HG03280 (cell line): ENCODE data around the gene KLK12.
"Not testable (repeated sequence)": the region's sequence is repeated elsewhere in the genome, so short reads cannot be mapped to it uniquely, and the experiment has no call there.

ENCODE experiments used
- ATAC-seq: cut with Tn5 transposase; IDR thresholded peaks from one replicate; pipeline ENCODE4 v1.9.1; 2021; ENCODE audit warnings: mild to moderate bottlenecking, moderate library complexity; ENCODE audit not compliant: unreplicated experiment

The KLK12 gene

DNA sequence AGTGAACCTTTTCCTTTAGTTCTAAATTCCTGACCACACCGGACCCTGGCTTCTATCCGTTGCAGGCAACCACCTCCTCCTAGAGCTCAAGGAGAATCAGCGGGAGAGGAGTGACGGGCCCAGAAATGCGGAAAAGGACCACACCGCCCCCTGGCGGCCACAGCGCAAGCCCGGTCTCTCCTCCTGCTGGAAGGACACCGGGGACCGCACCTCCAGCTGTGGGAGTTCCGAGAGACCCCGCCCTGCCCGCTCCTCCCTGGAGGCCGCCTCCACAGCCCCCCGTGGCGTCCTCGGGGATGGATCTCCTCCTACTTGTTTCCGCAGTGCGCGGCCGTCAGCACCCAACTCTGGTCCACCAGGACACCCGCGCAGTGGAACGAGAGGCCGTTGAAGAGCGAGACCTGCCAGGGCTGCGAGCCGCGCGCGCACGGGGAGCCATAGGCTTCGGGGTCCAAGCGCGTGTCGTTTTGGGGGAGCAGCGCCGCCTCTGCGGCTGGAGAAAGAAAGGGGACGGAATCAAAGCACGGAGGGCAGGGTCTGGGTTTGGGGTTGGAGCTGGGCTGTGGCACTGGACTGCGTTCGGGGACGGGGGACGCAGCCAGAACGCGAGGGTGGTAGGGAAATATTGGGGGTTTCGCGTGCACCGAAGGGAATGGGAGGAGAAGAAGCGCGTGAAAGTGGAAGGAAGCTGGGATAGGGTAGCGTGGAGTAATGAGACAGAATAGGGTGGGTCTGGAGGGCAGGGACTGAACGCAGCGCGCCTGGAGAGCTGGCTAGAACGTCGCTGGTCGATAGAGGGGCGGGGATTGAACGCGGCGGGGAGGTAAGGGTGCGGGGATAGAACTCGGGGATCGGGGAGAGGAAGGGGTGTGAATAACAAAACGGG lies 17.8 kb downstream of the KLK12 start:
- ATAC-seq = no peak

DNA sequence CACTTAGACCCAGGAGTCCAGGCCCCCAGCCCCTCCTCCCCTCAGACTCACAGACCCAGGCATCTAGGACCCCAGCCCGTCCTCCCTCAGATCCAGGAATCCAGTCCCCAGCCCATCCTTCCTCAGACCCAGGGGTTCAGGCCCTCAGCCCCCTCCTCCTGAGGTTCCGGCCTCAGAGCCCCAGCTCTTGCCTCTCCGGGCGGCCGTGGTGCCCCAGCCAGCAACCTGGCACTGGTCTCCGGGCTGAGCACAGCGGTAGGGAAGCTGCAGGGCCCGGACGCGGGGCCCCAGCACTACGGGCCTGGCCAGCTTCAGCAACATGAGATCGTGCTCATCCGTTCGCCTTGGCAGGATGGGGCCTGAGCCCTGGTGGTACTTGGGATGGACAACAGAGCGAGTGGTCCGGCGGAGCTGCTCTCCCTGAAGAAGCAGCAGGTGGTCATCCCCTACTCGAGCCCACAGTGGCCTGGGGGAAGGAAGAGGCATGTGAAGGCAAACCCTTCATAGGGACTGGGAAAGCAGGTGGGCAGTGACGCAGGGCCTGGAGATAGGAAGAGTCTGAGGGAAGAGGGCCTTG lies 19.0 kb downstream of the KLK12 start:
- ATAC-seq = no peak

DNA sequence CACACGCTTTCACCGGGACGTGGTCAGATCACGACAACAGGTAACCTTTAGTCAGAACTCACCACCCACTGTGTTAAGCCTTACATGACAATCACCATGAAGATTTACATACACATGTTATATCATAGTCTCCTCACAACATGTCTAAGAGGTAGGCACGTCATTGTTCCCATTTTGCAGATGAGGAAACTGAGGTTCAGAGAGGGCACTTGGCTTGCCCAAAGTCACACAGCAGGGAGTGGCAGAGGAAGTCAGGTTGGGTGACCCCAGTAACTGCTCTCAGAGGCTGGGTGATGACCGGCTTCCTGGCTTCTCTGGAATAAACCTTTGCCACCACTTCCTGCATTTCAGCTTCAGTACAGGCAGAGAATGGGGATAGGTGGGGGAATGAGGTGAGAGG lies 20.6 kb downstream of the KLK12 start:
- ATAC-seq = no peak

DNA sequence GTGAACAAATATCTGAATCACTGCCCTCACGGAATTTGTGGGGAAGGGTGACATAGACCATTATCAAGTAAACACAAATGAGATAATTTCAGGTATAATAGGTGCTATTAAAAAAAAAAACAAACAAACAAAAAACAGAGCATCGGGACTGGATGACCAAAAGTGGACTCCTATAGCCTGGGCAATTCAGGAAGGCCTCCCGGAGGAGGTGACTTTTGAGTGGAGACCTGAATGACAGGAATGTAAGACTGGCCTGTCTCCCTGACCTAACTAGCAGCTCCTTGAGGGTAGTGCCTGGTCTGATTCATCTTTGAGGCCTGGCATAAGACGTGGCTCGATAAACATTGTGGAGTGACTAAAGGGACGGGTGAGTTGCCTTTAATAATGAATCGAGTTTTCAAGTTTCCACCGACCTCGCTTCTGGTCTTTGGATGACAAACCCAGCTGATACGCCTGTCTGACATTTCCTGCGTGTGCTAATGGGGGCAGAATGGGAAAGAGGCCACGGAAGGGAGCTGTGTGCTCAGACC lies 22.1 kb downstream of the KLK12 start:
- no peak for ATAC-seq

DNA sequence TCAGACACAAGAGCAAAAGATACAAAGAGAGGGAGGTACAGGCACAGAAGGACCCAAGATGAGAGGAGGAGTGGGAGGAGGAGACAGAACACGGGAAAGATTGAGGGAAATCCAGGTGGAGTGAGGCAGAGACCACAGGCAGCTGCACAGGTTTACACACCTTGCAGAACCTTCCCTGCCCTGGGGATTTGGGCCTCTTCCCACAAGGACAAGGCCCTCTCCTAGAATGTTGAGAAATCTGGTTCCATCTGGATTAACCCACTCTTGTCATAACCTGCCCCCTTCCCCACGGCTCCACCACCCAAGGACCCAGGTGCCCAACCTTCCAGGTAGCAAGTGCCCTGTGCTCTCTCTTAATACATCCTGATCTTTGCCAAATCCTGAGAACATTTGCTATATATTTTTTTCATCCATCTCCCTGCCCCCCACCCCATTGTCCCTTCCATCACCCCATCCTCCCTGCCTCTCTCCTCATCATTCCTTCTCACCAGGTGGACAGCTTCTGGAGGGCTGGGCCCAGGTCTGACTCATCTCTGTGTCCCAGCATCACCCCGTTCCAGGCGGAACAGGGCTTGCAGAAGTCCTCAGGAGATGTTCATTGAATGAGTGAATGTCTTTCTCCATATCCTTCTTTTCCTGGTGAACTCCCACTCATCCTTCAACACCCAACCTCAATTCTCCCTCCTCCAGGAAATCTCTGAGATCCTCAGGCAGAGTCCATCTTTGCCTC lies 24.6 kb downstream of the KLK12 start:
- no peak for ATAC-seq

DNA sequence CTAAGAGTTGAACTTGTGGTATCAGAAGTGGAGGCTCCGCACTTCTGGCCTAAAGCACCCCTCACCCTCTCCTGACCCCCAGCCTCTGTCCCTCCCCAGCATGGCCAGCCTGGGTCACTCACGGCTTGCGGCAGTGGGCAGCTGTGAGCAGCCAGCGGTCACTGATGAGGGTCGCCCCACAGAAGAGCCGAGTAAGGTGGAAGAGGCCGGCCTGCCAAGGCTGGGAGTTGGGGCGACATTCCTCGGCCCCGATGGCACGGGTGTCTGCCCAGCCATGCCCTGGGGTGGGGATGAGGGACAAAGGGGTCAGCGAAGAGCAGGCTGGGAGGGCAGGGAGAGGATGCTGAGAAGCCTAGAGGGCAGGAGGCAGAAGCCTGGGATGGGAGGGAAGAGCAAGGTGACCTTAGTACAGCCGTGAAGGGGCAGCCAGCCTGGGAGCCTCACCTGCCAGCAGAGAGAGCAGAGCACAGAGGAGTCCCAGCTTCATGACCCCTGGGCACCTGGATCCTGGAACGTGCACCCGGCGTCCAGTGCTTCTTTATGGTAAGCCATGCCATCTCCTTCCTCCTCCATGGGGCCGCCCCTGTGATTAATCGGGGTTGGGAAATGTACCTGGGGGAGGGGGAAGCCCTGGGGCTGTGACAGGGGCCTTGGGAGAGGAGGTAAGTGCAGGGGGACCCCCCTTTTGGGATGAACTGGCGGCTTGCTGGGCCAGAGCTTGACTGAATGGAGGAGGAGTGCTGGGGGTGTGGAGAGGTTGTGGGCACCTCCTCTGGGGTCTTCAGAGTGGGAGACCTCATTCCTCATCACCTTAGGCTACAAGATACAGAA lies 25.5 kb downstream of the KLK12 start:
- ATAC-seq = no peak

DNA sequence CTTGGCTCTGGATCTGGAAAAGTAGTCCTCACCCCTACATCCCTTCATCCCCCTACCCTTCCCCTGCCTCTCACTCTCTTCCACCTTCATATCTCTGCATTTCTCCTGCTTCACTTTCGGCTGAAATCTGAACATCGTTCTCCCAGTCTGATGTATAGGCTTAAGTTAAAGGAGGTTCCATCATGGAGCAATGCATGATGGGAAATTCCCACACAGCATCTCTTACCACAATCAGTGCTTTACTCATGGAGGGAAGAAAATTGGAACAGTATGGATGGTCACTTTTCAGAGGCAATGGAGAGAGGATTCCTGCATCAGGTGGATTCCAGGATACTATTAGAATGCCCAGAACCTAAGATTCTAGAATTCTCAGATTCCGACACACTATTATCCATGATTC lies 27.3 kb downstream of the KLK12 start:
- no peak for ATAC-seq

DNA sequence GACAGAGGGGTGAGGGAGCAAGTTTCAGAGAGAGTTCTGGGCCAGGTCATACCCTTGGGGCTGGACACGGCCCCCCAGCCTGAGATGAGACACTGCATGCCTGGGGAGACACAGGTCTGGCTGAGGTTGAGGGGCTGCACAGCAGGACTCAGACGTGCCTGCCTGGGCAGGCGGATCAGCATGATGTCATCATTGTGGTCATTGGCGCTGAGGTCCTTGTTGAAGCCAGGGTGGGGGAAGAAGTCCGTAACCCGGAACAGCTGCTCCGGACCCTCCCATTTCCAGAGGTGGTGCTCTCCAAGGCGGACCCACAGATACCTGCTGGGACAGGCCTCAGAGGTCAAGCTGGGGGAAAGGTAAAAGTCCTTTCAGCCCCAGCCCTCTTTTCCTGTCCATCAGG lies 28.4 kb downstream of the KLK12 start:
- no peak for ATAC-seq

DNA sequence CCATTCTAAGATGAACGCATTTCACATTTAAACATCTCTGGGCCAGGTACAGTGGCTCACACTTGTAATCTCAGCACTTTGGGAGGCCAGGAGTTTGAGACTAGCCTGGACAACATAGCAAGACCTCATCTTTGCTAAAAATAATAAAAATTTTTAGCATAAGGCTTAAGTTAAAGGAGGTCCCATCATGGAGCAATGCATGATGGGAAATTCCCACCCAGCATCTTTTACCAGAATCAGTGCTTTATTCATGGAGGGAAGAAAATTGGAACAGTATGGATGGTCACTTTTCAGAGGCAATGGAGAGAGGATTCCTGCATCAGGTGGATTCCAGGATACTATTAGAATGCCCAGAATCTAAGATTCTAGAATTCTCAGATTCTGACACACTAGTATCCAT lies 29.6 kb downstream of the KLK12 start:
- ATAC-seq = no peak

DNA sequence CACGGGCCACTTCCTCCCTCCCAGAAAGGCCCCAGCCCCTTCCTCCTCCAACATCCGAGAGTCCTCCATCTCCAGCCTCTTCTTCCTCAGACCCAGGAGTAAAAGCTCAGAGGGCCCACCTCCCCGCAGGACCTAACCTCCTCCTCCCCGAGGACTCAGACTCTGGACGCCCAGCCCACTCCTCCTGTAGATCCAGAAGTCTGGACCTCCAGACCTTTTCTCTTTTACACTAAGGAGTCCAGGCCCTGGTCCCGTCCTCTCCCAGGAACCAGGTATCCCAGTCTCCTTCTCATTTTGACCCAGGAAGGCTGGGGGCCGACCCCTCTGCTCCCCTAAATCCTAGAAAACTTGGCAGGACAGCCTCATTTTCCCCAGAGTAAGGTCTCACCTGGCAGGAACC lies 31.5 kb downstream of the KLK12 start:
- ATAC-seq = no peak

DNA sequence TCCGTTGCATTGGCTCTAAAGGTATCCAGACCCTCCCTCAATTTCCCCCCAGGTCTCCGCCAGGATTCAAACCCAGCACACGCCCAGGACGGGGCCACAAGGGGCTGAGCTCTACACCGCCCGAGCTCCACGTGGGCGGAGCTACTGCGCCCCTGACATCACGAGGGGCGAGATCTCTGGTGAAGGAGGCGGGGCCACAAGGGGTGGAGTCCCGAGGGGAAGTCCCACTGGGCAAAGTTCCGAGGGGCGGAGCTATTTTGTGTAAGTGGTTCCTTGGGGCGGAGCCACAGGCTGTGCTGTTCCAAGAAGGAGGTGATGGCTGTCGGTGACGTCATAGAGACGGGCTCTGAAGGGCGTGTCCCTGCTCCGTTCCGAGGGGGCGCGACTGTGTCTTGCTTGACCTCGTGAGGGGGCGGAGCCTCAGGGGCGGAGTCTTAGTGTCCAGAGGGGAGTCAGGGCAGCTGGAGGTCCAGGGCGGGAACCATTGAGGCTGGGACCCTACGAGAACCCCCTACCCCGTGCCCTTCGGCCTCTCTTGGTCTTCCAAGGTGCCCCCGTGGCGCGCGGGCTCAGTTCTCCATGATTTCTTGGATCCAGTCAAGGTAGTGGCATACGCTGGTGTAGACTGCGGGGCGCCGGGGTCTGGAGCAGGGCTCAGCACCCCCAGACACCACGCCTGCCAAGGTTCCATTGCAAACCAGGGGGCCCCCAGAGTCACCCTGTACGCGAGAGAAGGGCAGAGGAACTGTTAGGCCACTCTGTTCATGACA lies 32.1 kb downstream of the KLK12 start:
- no peak for ATAC-seq

DNA sequence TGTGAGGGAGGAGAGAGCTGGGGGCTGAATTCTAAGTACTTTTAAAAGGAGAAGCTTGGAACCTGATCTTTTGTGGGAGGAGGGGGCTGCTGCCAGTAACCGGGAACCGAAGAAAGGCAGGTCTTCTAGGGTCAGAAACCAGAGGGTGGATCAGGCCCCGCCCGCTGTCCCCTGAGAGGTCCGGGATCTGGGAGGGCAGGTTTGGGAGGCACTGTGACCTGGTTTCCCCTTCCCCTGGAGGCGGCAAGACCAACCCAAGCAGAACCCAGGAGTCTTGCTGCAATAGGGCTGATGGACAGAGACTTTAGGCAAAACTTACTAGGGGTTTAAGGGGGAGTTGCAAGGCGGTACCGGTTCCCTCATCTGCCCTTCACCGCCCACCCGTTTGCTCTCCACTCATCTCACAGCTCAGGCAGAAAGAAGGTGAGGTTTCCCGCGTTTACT lies 32.7 kb downstream of the KLK12 start:
- no peak for ATAC-seq

DNA sequence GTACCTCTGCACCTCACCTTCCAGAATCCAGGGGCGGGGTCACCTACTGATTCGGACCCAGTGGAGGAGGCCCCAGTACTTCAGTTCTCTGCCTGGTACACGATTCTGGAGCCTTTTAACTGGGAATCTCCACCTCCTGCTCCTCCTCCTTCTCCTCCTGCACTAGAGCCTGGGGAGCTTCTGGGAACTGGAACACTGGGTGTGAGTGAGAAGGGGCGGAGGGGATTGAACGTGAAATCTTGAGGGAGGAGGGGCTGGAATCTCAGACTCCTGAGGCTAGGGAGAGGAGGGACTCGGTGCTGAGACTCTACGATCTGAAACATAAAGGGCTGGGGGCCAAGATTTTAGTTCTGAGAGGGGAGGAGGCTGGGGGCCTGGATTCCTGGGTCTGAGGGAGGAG lies 33.3 kb downstream of the KLK12 start, which contains the start of gene KLK8:
Gene KLK8 (minus strand): TSS at position 90 of the 400 bp plus-strand sequence. CDS start 437 bp downstream, outside the sequence.
- no peak for ATAC-seq

DNA sequence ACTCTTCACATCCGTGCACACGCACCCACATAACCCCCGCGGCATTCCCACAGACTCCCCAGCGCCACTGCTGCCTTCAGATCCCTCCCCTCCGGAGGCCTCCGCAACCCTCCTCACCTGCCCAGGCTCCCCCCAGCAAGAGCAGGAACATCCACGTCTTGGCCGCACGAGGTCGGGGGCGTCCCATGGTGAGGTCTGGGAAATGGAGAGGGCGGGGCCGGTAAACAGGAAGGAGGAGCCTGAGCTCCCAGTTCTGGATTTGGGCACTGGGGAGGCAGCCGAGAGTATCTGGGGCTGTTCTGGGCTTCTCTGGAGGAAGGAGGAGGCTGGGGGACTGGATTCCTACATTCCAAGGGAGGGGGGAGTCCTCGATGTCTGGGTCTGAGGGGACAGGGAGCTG lies 33.8 kb downstream of the KLK12 start:
- no peak for ATAC-seq

DNA sequence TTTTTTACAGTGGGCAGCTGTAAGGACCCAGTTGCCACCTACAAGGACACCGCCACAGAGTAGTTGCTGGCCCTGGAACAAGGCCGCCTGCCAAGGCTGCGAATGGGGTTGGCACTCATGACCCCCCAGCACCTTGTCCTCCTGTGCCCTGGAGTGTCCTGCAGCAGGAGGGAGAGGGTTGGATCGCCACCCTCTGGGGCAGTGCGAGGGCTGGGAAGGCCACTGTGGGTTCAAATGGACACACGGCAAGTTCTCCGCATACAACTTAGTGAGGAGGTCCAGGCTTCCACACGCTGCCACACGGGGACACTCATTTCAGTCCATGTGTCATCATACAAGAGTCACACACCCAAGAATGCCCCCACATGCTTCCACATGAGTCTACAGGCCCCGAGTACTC lies 34.4 kb downstream of the KLK12 start:
- no peak for ATAC-seq

DNA sequence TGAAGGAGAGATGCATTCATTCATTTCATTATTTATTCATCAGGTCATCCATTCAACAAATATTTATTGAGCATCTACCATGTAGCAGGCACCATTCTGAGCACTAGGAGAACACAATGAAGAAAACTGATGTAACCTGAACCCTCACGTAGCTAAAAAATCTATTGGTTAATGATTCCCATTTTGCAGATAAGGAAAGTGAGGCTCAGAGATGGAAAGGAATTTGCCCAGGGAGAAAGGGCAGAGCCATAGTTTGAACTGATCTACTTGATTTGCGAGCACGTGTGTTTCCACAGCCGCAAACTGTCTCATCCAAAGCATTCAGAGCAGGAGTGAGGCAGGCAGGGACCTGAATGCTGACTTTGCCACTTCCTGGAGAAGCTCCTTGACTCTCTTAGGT lies 36.1 kb downstream of the KLK12 start:
- no peak for ATAC-seq

DNA sequence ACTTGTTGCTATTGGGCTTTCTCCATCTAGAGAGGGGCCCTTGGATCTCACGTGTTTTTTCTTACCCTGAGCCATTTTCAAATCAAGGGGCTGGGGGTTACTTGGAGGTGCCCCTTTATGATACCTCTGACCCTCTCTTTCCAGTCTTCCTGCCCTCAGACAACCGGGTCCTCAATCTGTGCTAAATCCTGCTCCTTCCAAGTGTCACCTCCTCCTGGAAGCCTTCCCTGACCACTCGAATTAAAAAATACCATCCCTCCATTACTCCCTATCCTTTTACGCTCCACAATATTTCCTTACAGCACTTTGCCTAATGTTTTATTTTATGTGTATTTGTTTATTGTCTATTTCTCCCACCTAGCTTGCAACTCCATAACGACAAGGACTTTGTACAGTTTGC lies 36.7 kb downstream of the KLK12 start:
- ATAC-seq = no peak

DNA sequence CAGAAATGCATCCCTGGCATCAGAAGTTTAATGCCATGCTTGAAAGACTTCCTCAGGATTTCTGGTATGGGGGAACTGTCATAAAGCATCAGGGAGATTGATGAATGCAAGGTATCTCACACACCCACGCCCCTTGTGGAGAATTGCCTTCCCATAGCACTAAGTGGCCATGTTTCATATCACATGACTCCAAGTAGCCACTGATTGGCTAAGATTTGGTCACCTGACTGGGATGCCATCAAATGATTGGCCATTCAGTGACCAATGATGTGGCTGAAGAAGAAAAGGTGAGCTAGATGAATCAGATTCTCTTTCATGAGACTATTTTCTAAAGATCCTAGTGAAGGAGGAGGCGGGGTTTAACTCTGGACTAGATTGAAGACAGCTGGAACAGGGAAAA lies 40.7 kb downstream of the KLK12 start:
- ATAC-seq = no peak

DNA sequence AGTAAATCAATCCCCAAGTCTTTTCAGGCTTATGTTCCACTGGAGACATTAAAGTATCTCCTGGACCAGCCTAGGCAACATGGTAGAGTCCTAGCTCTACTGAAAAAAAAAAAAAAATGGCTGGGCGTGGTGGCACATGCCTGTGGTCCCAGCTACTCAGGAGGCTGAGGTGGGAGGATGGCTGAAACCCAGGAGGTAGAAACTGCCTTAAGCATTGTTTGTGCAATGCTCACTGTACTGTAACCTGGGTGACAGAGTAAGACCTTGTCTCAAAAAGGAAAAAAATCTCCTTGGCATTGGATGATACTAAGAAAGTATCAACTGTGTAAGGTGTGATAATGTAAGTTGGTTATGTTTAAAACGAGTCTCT lies 42.2 kb downstream of the KLK12 start:
- ATAC-seq = no peak

DNA sequence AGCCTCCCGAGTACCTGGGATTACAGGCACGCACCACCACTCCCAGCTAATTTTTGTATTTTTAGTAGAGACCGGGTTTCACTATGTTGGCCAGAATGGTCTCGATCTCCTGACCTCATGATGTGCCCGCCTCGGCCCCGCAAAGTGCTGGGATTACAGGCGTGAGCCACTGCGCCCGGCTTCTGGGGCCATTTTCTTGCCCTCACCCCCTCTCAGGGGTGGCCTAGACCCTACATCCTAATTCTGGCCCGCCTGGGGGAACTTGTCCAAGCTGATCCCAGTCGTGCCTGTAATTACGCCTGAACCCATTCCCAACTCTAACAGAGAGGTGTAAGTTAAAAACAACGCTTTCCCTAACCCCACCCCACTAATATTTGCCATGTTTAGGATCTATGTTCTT lies 50.4 kb downstream of the KLK12 start:
- ATAC-seq = not testable (repeated sequence)
